ENCODE measurements around the gene TMCC2.

Gene TMCC2

DNA sequence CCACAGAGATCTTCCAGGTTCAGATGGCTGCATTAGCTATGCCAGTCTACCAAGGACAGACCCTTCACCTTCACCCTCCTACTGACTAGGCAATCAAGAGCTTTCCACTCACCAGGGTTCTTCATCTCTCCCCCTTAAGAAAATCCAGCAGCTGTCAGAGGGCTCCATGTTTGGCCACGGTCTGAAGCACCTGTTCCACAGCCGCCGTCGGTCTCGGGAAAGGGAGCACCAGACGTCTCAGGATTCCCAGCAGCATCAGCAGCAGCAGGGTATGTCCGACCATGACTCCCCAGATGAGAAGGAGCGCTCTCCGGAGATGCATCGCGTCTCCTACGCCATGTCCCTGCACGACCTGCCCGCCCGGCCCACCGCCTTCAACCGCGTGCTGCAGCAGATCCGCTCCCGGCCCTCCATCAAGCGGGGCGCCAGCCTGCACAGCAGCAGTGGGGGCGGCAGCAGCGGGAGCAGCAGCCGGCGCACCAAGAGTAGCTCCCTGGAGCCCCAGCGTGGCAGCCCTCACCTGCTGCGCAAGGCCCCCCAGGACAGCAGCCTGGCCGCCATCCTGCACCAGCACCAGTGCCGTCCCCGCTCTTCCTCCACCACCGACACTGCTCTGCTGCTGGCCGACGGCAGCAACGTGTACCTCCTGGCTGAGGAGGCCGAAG is 13.8 kb downstream of the TMCC2 start:
- no peak for DNase-seq

DNA sequence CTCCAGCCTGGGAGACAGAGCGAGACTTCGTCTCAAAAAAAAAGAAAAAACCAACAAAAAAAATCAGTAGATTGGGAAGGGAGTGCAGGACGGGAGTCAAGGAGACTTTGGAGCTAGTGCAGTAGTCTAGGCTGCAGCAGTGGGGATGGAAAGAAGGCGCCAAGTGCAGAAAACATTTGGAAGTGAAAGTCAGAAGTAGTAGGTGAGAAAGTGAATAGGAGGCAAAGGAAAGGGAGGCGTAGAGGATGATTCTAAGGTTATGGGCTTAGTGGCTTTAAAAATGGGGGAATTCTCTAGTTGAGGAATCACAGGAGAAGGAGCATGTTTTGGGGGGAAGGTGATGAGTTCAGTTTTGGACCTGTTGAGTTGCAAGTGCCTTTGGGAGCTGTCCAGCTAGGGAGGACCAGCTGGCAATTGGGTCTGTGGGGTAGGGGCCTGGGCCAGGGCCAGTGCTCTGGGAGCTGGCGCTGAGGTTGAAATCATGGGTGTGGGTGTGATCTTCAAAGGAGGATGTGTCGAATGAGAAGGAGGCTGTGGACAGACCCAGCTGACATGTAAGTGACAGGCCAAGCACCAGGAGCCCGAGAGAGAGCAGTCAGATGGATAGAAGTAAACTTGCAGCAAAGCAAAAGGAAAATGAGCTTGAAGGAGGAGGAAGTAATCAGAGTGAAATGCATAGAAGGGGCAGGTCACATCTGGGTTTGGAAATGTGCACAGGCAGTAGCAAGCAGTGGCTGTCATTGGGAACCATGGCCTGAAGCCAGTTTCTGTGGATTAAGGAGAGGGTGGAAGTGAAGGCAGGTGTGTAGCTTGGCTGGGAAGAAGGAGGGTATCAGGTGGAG is 15.8 kb downstream of the TMCC2 start:
- no peak for DNase-seq

DNA sequence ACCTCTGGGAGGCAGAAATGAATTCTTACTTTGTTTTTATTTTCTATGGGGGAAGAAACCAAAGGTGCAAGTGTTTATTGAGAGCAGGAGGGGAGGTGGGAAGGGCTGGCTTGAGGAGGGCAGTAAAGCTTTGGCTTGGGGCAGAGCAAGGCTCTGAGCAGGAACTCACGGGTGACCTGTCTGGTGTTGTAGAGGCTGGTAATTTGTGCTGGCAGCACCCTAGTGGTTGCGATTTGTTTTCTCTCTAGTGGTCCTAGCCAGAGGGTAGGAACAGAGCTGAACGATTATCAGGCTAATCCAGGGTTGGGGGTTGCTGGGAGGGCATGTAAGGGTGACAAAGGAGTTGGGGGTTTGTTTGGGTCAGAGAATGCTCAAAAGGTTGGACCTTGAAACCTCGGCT is 16.6 kb downstream of the TMCC2 start:
- DNase-seq, result no peak

DNA sequence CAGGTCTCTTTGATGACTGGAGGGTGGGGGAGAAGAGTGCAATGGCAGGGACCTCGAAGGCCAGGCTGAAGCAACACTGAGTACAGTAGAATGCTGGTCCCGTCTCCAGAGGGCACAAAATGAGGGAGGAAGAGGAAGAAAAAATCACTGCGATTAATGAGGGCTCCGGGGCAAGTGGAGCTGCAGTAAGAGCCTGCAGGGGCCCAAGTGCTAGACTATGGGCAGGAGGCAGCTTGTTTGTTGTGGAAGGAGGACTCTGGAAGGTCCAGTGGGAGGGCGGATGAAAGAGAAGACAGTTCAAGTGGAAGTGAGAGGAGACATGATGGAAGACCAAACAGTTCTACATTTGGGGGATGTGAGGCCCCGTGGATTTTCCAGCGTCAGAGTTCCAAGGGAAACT is 17.4 kb downstream of the TMCC2 start:
- DNase-seq, result no peak

DNA sequence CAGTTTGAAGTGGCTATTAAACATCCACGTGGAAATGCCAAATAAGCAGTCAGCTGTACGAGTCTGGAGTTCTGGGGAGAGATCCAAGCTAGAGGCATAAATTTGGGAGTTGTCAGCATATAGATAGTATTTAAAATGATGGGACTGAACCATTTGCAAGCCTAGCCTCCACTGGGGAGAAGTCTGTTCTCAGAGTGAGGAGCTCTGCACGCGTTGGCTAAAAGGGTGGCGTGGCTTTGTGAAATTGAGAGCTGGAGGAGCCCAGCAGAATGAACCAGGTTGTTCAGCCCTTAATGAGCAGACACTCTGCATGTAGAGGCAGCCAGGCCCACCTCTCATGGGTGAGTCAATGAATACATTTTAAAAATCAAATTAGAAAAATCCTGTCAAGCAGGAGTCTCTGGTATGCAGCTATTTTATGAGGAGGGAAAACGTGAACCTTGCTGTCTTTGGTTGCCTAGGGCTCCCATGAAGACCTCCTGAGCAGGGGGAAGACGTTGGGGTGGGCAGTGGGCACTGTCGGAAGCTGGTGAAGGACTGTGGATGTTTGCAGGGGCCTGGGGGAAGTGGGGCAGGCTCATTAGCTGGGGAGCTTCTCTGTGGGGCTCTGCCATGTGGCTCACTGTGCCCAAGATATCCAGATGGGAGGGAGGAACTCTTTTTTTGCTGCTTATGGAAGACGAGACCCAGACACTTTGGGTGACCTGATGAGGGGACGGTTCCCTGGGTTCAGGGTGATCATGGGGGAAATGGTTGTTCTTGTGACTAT is 18.8 kb downstream of the TMCC2 start:
- DNase-seq, result no peak

DNA sequence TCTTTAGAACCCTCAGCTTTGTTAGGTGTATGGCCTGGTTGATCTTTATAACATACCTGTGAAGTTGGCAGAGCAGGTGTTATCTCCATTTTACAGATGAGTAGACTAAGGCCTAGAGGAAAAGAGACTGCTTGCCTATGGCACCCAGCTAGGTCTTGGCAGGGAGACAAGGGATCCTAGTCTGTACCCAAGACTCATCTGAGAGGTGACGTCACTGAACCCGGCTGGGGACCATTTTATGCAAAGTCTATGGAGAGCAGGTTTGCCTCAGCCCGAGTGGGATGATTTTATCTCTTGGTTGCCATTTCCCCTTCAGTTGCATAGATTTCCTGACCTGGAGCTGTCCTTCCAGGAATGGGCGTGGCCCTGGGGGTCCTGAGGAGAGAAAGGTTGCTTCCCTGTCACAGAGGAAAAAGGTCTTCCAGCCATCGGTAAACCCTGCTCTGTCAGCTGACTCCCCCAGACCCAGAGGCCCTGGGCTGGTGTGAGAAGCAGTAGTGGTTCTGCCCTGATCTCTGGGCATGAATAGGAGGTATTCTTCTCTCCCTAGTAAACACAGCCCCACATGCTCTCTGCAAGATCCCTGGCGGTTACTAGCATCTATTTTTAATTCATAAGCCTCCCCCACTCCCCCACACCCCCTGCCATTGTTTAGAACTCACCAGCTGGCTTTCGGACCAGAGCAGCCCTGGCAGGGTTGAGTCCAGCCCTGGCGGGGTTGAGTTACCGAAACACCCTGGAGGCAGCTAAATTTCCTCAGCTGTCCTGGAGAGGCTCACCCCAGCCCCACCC is 19.6 kb downstream of the TMCC2 start:
- DNase-seq, result no peak

DNA sequence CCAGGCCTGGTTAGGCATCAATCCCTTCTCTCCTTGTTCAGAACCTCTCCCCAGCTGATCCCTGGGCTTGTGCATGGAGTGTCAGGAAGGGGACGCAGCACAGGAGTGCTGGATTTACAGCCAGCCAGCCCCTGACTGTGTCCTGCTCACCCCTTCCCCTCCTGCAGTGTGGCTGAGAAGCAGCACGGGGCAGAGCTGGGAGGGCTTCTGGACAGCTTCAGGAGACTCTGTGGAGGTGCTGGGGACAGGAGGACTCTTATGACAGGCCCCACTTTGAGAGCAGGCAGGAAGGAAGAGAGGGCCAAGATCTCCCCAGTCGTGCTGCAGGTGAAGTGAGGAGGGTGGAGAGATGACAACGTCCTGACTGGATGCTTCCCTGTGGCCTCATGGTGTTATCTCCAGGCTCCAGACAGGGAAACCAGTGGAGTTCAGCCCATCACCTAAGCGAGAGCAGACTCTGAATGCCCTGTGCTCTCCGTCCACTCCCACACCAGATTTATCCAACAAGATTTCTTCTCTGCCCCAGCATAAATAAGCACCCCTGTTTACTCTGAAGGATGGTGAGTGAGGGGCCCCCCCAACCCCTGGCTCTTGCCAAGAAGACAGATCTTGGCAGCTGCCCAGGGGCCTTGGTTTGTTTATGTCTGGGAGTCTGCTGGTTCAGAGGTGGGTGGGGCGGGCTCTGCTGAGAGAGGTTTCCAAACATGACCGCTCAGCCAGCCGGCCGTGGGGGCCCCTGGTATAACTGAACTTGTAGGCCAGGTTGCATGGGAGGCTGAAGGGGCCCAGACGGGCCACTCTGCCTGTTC is 21.3 kb downstream of the TMCC2 start:
- no peak for DNase-seq

DNA sequence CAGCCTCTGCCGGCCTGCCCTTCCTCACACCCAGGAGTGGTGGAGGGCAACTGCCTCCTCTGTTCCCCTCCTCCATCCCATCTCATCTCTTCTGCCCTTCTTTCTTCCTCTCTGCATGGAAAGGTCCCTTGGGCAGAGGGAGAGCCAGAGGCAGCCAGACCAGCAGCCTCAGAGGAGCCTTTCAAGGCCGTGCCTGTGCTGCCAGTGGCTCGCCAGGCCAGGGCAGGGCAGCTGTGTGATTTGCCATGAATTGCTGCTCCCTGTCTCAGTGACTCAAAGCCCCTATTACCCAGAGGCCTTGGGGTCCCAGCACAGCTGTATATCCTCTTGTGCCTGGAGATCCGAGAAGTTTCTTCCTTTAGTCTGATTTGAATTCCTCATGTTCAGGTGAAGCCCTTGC is 21.9 kb downstream of the TMCC2 start:
- no peak for DNase-seq

DNA sequence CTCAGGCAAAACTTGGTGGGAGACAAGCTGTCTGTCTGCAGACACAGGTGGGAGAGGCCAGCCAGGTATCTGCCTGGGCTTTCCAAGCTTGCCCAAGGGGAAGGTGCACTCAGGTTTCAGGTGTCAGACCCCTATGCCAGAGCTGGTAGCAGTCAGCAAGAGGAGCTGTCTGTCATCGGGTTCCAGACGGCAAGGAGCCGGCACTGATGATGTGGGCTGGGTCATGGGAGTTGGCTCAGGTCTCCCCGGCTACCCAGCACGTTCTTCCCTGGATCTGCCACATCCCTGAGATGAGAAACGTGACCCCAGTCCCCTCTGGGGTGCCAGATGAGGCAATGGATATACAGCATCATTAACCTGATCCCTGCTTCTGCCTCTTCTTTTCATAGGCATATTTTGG is 23.0 kb downstream of the TMCC2 start:
- no peak for DNase-seq

DNA sequence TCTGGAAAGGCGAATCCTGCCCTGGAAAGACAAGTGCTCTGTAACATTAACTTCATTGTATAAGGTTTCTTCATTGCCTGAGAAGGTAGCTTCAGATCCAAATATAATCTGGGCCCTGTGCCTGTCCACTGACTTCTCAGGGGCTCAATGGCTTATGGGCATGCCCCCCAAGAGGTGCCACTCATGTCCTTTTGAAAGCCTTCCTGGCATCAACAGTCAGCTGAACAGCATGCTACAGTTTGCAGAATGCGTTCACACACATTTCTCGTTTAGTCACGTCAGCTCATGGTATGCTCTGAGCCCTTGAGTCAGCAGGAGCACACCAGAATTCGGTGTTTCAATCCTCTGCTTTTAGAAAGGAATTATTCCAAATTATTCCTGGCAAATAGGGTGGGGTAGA is 23.8 kb downstream of the TMCC2 start:
- DNase-seq, result no peak

DNA sequence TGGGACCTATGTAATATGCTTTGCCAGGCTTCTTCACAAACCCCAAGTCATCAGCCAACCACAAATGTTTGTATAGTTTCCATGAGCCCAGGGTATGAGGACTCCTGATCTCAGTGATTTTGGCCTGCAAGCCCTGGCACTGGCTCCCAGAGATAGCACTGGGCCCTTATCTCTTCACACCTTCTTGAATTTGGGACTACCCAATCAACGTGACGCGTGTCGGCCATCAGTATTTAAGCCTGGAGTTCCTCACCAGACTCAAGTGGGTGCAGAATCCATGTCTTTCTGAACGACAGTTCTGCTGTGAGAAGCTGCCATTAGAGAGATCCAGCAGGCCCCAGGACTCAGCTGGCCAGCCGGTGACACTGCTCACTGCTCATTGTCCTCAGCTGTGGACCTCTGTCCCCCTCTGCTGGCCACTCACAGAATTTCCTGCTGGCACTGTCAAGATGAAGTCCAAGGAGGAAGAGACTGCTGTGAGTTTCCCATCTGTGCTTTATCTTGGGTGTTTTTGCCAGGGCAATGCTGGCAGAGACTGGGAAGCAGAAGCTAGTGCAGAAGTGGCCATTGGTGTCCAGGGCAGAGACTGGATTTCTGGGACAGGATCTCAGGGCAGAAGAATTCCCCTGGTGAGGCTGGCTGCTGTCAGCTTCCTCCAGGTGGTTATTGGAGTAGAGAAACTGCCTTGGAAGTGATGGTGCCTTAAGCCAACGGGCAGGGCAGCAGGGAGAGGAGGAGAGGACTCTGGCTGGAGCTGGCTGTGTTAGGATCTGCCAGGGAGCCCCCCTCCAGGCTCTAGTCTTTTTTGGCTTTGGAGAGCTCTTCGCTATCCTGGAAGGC is 28.4 kb downstream of the TMCC2 start:
- DNase-seq, result peak; percentile 80

DNA sequence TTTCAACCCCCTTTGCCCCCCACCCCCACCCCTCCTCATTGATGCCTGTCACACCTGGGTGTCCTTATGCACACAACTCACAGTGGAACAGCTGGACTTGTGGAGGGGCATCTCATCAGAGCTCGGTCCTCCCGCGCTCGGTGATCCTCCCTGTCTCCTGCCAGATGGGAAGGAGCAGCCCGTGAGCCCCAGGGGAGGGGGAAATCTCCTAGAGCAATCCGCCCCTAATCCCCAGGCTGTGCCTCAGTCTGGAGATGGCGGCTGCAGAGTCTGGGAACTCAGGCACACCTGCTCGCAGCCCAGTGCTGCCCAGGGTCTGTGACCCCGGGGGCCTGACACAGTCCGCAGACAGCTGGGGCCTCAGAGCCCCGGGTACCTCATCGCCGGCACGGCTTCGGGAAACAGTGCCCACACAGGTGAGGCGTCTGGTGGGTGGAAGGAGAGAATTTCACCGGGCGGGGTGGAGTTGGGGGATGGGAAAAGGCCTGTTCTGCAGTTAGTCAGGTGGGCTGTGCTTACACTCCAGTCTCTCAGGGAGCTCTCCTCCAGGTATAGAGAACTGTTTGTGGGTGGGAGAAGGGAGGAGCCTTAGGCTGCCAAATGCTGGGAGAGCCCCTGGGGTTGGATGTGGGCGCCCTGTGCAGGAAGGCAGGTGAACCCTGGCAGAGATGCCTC is 29.3 kb downstream of the TMCC2 start:
- no peak for DNase-seq

DNA sequence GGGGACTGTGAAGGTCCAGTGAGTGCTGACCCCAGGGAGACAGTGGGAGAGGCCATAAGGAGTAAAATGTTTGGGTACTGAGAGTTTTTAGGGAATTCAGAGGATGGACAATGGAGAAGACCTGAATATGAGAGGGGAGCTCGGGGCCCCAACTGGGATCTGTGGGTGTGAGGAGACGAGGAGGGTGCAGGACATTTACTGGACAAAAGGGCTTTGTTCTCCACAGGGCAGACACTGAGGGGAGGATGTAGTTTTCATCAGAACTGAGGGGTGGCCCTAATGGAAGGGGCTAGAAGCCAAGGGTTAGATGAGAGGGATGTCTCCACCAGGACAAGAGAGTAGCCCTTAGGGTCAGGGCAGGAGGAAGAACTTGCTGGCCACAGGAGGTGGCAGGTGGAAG is 30.0 kb downstream of the TMCC2 start:
- DNase-seq, result no peak

DNA sequence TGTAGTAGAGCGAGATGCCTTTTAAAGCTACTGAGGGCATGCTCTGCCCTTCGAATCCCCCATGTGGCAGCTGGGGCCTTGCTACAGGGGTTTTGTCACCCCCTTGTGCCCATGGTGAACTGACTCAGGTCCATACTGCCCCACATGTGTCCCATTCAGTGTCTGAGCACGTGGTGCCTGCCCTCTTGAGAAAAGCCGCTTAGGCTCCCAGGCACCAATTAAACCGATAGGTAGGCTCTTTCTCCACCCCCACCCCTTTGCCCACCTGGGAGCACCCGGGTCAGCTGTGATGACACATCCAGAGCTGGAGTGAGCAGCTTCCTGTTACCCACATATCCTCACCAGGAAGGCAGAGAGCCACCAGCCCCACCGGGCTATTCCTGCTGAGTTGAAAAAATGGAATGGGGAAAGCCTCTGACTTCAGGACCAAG is 30.5 kb downstream of the TMCC2 start:
- no peak for DNase-seq

DNA sequence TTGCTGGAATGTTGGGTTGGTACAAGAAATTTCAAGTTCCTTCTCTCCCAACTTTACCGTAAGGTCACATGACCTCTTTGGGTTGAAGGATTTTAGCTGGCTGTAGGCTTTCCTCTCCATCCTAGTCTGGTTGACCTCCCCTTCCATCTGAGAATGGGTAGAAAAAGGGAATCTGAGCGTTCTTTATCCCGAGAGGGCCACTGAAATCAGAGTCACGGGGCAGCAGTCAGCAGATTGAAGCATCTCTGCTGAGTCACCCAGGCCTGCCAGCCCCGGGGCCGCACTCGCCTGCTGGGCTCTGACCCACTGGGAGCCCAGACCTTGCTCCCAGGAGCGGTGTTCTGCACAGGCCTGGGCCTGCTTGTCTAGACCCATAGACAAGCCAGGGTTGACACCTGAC is 31.0 kb downstream of the TMCC2 start:
- no peak for DNase-seq

DNA sequence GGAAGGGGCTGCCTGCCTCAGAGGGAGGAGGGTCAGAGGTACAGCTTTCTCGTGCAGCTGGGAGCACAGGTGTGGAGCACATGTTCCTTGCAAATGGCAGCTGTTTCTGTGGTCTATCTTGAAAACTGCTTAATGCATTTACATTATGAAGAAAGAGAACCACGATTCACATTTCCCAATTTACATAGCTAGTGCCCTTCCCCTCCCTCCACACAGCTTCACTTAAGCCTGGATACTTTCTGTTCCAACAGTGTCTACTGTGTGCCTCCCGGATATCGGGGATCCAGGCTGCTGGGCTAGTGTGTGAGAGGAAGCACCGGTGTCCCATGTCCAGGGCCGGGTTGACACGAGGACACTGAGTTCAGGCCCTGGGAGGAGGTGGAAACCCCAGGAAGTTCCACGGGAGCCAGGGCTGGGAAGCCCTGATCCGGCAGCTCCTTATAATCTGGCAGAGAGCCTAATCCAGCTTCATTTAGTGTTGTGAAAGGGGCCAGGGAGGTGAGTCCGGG is 31.6 kb downstream of the TMCC2 start:
- DNase-seq, result no peak

DNA sequence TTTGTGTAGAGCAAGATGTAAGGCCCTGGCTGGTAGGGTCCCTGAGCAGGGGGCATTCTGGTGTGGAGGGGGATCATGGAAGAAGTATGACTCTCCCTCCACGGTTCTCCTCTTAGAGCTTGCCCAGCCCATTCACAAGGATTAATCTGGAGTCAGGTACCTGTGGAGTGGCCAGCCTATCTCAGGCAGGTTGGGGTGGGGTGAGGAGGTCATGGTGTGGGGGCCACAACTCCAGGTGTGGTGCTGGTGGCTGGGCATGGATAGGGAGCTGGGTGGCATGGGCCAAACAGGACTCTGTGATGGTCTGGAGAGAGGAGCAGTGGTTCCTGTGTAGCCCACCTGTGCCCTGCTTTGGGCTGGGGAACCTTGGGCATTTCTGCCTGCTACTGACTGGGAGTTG is 32.3 kb downstream of the TMCC2 start:
- no peak for DNase-seq

DNA sequence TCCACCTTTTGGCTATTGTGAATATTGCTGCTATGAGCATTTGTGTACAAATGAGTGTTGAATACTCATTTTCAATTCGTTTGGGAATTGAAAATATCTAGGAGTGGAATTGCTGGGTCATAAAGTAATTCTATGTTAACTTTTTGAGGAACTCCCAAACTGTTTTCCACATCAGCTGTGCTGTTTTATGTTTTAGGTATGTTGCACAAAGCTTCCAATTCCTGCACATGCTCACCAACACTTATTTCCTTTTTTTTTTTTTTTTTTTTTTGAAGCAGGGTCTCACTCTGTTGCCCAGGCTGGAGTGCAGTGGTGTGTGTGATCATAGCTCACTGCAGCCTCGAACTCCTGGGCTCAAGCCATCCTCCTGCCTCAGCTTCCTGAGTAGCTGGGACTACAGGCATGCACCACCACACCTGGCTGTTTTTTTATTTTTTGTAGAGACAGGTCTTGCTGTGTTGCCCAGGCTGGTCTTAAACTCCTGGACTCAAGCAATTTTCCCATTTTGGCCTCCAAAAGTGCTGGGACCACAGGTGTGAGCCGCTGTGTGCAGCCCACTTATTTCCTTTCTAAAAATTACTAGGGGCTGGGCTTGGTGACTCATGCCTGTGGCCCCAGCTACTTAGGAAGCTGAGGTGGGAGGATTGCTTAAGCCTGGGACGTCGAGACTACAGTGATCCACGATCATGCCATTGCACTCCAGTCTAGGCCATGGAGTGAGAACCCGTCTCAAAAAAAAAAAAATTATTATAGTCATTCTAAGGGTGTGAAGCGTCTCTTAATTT is 33.4 kb downstream of the TMCC2 start:
- no peak for DNase-seq

DNA sequence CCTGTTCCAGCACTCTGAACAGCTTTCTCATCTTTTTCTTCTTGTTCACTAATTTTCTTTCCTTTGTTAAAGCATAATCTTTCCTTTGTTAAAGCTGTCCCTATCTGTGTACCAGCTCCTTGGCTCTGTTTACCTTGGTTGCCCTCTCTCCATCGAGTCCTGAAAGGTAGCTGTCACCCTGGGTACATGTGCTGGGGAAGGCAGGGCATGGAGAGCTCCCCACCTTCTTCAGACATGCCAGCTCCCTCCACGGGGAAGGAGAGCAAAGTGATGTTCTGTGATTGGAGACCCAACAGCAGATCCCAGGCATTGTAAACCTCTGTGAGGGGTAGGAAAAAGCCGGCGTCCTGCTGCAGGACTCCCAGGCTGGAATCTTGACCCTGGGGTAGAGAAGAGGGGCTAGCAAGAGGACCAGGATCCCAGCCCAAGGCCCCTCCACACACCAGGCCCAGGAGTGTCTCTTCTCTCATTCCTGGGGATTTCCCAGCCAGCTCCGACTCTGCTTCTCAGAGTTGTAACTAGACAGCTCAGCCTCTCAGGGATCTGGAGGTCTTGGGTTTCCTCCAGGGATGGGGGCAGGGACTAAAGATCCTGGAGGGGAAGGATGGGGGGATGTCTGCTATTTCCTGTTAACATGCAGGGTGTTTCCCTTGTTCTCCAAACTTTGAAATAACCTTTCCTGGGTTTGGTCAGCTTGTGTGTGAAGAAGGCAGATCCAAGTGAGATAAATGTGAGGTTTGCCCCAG is 34.4 kb downstream of the TMCC2 start:
- no peak for DNase-seq

All from T-helper 9 cell (primary cell).